Activated T-cell treated with anti-CD3 and anti-CD28 coated beads, Interleukin-2, amount 50 U/mL, for 24 hours (primary cell): ENCODE data around the gene KCNH2.
A peak's percentile ranks its signal among the peaks of the same experiment; 100 is the strongest.

ENCODE experiments used
- DNase-seq: peaks from one replicate; pipeline ENCODE4 v3.0.0-alpha.2; 2020
- H3K27ac Mint-ChIP-seq: 2 replicates; pipeline ENCODE4 v1.8.0; 2020; ENCODE audit warnings: mild to moderate bottlenecking, mixed read lengths
- H3K27me3 Mint-ChIP-seq: 2 replicates; pipeline ENCODE4 v1.8.0; 2020; ENCODE audit warnings: mixed read lengths
- H3K36me3 Mint-ChIP-seq: 2 replicates; pipeline ENCODE4 v1.8.0; 2020; ENCODE audit warnings: low read depth, mixed read lengths
- H3K4me1 Mint-ChIP-seq: 2 replicates; pipeline ENCODE4 v1.8.0; 2020; ENCODE audit warnings: low read depth, mixed read lengths
- H3K4me3 Mint-ChIP-seq: 2 replicates; pipeline ENCODE4 v1.8.0; 2020; ENCODE audit warnings: mild to moderate bottlenecking, moderate library complexity, mixed read lengths
- H3K9me3 Mint-ChIP-seq: 2 replicates; pipeline ENCODE4 v1.8.0; 2020; ENCODE audit warnings: mixed read lengths

The KCNH2 gene

DNA sequence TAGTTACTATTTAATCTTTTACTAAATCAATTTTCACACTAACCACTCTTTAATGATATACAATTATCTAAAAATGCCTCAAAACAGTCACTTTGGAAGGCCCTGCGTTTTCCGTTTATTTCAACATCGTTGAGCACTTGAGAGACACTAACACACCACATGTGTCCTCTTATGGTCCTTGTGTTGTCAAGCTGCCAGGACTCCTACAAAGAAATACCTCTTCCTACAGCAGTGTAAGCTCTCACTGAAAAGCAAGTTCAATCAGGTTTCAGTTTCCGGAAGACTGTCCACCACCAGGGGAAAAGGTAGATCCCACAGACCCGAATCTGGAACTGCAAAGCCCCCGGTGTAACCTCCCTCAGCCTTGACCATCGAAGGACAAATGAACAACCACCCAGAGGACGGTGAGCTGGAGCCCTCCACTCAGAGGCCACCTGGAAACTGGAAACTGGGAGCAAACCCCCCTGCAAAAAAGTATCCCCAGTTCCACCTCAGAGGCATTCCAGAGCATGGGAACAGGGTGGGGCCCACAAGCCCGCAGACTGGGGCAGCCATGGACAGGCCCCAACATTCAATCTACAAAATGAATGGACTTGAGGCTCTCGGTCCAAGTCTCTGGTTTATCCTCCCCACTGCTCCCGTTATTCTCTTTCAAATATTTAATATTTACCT is 37.6 kb downstream of the KCNH2 start:
- DNase-seq: peak; percentile 22
- Mint-ChIP-seq H3K27me3 (no peaks in the 10 kb centered on the region), H3K9me3 (no peaks in the 10 kb centered on the region), H3K4me1 (peaks cover 43% of the 10 kb centered on the region), H3K27ac (no peak overlapping the region), H3K4me3 (no peak overlapping the region), H3K36me3 (no peaks in the 10 kb centered on the region)

DNA sequence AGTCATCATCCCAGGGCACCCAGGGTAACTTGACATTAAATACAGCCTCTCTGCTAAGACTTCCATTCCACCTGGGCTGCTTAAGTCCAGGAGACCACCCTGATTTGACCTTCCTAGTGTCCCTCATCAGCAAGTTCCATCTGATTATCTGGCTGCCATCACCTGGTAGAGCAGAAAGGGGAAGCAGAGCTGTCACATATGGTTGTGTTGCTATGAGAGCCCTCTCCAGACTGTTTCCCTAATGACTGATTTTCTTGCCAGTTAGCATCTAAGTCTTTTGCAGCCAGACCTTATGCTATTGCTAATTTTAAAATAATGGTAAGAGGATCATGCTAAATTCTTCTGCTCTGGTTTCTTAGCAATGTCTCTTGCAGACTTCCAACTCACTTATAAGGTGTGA is 38.7 kb downstream of the KCNH2 start:
- H3K27me3 Mint-ChIP-seq: no peaks in the 10 kb centered on the region
- DNase-seq: no peak
- peaks cover 43% of the 10 kb centered on the region for H3K4me1 Mint-ChIP-seq
- no peaks in the 10 kb centered on the region for H3K36me3 Mint-ChIP-seq
- no peak overlapping the region for H3K4me3 Mint-ChIP-seq
- H3K9me3 Mint-ChIP-seq: no peaks in the 10 kb centered on the region
- no peak overlapping the region for H3K27ac Mint-ChIP-seq

DNA sequence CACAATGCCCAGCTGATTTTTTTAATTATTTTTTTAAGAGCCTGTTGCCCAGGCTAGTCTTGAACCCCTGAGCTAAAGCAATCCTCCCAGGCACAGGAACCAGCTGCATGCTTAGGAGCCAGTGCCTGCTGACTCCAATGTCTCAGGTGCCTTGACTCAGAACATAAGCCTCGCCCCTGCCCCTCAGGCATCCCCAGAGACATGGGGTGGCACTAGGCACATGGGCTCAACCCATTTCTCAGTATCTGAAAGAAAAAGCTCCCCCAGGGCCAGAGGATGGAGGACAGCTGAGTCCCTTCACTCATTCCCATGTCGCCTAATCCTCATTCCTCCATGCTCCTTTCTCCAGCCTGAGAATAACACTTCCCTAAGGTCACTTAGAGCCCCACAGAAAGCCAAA is 39.1 kb downstream of the KCNH2 start:
- H3K4me3 Mint-ChIP-seq: no peak overlapping the region
- H3K27ac Mint-ChIP-seq: no peak overlapping the region

DNA sequence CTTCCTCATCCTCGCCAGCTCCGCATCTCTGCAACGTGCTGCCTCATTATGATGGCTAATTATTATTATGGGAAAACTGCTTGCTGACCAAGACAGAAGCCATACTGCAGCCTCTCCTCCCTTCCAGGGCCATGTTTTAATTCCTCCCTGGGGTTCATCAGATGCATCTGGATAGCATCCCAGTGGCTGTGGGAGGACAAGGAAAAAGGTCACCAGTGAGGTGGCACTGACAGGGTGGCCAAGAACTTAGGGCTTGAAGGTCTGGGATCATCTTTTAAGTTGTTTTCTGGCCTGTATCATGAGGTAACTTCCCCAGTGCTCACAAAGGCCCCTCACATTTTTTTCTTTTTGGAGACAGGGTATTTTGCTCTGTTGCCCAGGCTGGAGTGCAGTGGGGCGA is 39.6 kb downstream of the KCNH2 start:
- Mint-ChIP-seq H3K27ac (no peak overlapping the region), H3K4me3 (no peak overlapping the region), H3K9me3 (no peaks in the 10 kb centered on the region), H3K27me3 (no peaks in the 10 kb centered on the region), H3K4me1 (peaks cover 43% of the 10 kb centered on the region), H3K36me3 (no peaks in the 10 kb centered on the region)
- DNase-seq: no peak

More for the DNA sequence above, 39.1 kb downstream of the KCNH2 start:
- DNase-seq: peak; percentile 26
- Mint-ChIP-seq H3K9me3 (no peaks in the 10 kb centered on the region), H3K4me1 (peaks cover 43% of the 10 kb centered on the region), H3K27me3 (no peaks in the 10 kb centered on the region), H3K36me3 (no peaks in the 10 kb centered on the region)

DNA sequence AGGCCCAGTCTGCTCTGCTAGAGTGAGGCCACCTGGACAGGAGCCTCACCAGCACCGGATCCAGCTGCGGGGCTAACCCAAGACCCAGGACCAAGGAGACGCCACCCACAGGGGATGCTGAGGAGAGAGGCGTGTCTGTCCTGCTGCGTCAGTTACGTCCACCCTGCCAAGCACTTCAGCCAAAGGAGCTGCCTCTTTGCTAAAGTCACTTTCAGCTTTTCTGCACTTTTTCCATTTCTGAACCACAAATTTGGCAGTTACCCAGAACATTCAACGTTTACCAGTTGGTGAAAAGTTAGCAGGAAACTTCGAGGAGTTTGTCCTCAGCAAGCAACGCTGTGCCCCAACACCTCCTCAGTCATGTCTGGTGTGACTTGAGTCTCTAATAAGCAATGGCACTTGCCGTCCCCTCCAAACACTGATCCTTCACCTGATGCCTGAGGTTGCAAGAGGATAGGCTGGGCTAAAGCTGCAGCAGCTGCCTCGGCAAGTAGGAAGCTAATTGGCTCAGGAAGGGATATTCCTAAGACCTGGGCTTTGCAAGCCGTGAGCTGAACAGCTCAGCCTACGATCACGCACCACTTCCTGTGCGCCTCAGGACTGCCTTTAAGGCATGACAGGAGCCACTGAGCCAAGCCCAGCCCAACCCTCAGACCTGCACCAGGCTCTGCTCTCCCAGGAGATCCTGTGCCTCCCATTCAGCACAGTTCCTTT is 40.1 kb downstream of the KCNH2 start:
- no peaks in the 10 kb centered on the region for H3K27me3 Mint-ChIP-seq
- peak overlapping the region; percentile 15 for H3K27ac Mint-ChIP-seq
- H3K9me3 Mint-ChIP-seq: no peaks in the 10 kb centered on the region
- DNase-seq: peak; percentile 56
- H3K4me1 Mint-ChIP-seq: peaks cover 40% of the 10 kb centered on the region
- H3K4me3 Mint-ChIP-seq: peak overlapping the region; percentile 37
- H3K36me3 Mint-ChIP-seq: no peaks in the 10 kb centered on the region

DNA sequence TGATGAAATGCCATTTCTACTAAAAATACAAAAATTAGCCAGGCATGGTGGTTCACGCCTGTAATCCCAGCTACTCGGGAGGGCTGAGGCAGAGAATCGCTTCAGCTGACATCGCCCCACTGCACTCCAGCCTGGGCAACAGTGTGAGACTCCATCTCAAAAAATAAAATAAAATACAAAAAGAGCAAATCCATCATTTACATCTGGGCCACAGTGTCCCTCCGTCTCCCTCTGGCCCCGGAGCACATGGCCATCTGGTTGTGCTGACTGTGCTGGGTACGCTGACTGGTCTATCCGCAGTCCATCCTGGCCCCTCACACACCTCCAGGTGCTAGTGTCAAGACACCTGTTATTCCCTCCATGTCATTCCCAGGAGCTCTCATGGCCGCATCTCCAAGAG is 42.1 kb downstream of the KCNH2 start:
- DNase-seq: peak; percentile 14
- H3K4me1 Mint-ChIP-seq: peaks cover 26% of the 10 kb centered on the region
- no peaks in the 10 kb centered on the region for H3K9me3 Mint-ChIP-seq
- H3K27me3 Mint-ChIP-seq: no peaks in the 10 kb centered on the region
- no peak overlapping the region for H3K4me3 Mint-ChIP-seq
- H3K36me3 Mint-ChIP-seq: no peaks in the 10 kb centered on the region
- no peak overlapping the region for H3K27ac Mint-ChIP-seq

DNA sequence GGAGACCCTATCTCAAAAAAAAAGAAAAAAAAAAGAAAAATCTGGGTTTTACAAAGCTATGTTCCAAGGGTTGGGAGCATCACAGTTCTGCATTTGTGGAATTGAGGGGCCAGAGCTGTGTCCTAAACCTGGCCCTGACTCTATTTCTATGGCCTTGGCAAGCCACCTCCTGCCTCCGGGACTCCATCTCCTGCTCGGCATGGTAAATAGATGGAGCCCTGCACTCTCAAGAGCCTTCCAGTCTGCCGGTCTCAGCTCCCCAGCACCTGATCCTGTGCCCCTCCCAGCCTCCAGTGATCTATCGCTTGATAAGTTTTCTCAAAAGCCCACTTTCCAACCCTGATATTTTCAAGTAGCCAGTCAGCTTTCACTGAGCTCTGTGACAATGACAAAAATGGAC is 43.0 kb downstream of the KCNH2 start:
- no peak overlapping the region for H3K4me3 Mint-ChIP-seq
- peaks cover 26% of the 10 kb centered on the region for H3K4me1 Mint-ChIP-seq
- no peak overlapping the region for H3K27ac Mint-ChIP-seq
- DNase-seq: peak; percentile 8
- no peaks in the 10 kb centered on the region for H3K9me3 Mint-ChIP-seq
- no peaks in the 10 kb centered on the region for H3K27me3 Mint-ChIP-seq
- no peaks in the 10 kb centered on the region for H3K36me3 Mint-ChIP-seq

DNA sequence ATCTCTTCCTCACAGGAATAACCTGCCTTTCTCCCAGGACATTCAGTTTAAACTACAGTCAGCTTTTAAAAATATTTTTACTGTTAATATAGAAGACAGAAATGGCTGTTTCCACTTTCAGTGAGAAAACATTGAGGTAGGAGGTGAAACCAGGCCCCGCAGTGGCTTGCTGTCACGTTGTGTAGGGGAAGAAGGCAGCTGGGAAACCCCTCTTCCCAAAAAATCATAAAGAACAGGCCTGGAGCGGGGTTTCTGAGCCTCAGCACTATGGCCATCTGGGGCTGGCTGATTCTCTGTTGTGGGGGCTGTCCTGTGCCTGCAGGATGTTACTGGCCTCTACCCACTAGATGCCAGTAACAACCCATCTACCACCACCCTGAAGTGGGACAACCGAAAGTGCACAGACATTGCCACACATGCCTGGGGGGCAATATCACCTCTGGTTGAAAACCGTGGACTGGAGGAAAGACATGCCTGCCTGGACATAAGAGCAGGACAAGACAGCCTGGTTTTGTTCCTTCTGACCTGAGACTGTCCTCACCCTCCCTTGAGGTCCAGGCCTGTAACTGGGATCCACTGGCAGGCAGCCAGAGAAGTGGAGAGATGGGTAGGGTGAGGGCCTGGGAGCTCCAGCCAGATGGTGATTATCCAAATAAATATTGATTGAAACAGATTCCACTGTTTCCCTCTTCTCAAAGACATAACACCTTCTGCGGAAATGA is 43.9 kb downstream of the KCNH2 start:
- Mint-ChIP-seq H3K36me3 (no peaks in the 10 kb centered on the region), H3K27ac (no peak overlapping the region), H3K27me3 (no peaks in the 10 kb centered on the region), H3K9me3 (no peaks in the 10 kb centered on the region), H3K4me3 (no peak overlapping the region), H3K4me1 (peaks cover 23% of the 10 kb centered on the region)
- DNase-seq: peak; percentile 7

DNA sequence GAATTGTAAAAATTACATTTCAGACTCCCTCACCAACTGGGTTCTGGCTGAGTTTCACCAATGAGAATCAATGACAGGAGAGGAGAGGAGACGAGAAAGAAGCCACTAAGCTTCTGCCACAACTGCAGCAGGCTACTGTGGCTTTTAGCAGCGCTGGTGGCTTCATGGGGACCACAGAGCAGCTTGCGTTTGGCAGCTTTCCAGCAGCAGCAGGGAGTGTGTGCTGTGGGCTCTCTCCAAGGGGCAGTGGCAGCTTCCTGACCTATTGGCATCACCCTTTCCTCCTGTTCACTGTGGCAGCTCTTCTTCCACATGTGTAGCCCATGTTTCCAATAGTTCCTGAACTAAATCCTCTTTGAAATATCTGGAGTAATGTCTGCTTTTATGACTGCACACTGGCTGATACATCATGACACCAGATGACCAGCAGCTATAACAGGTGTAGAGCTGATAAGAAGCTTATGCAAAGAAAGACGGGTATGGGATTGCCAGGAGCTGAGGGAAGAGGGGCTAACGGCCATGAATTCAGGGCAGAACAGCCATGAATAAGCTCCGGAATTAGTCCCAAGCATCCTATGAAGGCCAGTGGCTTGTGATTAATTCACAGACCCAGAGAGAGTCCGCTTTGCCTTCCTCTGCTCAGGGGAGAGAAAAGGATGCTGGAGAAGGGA is 46.8 kb downstream of the KCNH2 start:
- Mint-ChIP-seq H3K27ac (no peak overlapping the region), H3K4me1 (peaks cover 5% of the 10 kb centered on the region), H3K4me3 (no peak overlapping the region), H3K27me3 (no peaks in the 10 kb centered on the region), H3K9me3 (no peaks in the 10 kb centered on the region), H3K36me3 (no peaks in the 10 kb centered on the region)
- DNase-seq: peak; percentile 32

DNA sequence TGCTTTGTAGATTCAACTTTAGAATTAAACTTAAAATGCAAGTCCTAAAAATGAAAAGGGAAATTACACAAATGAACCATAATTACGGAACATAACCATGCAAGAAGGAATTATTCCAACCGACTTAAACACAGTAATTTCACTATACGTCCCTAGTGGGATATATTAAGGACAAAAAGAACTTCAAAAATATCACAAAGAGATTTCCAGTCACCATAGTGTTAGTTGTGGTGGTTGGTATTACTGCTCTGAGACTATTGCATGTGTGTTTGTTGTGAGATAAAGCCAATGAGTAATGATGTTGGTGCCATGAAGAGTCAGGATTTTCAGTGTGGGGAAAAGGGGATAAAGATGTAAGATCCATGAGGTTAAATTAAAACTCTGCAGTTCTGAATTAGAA is 49.6 kb downstream of the KCNH2 start:
- no peaks in the 10 kb centered on the region for H3K36me3 Mint-ChIP-seq
- no peak for DNase-seq
- H3K27me3 Mint-ChIP-seq: peaks cover 3% of the 10 kb centered on the region
- no peak overlapping the region for H3K27ac Mint-ChIP-seq
- H3K4me3 Mint-ChIP-seq: no peak overlapping the region
- peaks cover 17% of the 10 kb centered on the region for H3K4me1 Mint-ChIP-seq
- H3K9me3 Mint-ChIP-seq: no peaks in the 10 kb centered on the region

DNA sequence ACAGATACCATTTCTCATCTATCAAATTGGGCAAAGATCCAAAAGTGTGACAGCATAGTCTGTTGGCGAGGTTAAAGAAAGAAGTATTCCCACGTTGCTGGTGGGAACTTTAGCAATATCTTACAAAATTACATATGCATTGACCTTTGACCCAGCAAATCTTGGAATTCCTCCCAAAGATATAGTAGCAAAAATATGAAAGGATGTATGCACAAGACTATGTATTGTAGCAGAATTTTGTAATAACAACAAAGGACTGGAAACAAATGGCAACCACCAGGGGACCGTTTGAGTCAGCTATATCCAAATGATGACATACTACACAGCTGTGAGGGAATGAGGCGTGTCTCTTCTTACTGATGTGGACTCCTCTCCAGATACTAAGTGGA is 50.2 kb downstream of the KCNH2 start:
- Mint-ChIP-seq H3K4me3 (no peak overlapping the region), H3K4me1 (peaks cover 22% of the 10 kb centered on the region), H3K36me3 (no peaks in the 10 kb centered on the region), H3K9me3 (no peaks in the 10 kb centered on the region), H3K27me3 (peaks cover 3% of the 10 kb centered on the region), H3K27ac (no peak overlapping the region)
- no peak for DNase-seq

DNA sequence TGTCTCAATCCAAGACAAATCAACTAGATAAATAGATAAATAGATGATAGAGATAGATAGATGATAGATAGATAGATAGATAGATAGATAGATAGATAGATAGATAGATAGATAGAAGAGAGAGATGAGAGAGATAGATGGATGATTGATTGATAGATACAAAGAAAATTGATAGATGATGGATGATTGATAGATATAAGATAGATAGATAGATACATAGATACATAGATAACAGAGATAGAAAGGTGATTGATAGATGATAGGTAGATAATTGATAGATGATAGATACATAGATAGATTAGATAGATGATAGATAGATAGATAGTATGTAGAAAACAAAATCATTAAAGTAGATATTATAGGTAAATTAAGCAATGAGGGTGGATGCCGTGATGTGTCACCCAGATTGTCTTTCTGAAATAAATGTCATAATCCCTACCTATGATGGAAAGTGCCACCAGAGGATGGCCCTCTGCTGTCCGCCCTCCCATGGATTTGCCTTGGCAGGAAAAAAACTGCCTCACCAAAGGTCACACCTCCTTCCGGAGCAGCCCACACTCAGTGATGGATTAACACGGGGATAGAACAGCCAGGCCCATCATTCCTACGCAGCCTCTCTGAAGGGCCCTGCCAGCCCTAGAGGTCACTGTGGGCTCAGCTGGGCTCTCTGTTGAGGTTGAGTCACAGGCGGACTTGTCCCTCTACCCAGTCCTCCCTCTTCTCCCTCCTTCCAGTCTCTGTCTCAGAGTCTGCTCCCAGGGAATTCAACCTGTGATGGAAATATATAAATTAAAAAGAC is 50.8 kb downstream of the KCNH2 start:
- H3K36me3 Mint-ChIP-seq: no peaks in the 10 kb centered on the region

DNA sequence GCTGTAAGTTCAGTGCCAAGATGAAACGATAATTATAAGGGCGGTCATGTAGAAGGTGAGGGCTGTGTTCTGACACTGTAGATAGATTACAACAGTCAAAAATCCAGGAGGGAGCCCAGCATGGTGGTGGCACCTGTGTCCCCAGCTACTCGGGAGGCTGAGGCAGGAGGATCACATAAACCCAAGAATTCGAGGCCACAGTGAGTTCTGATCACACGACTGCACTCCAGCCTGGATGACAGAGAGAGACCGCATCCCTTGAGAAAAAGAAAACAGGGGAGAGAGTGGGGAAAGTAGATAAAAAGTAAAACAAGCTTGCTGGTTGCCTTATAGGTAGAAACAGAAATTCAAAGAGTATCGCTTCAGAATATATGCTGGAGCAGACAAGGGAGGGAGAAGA is 52.1 kb downstream of the KCNH2 start:
- H3K36me3 Mint-ChIP-seq: no peaks in the 10 kb centered on the region
- H3K4me1 Mint-ChIP-seq: peaks cover 20% of the 10 kb centered on the region
- peaks cover 3% of the 10 kb centered on the region for H3K27me3 Mint-ChIP-seq
- no peak overlapping the region for H3K27ac Mint-ChIP-seq
- H3K9me3 Mint-ChIP-seq: no peaks in the 10 kb centered on the region
- no peak overlapping the region for H3K4me3 Mint-ChIP-seq
- DNase-seq: no peak

More for the DNA sequence above, 50.8 kb downstream of the KCNH2 start:
- peaks cover 3% of the 10 kb centered on the region for H3K27me3 Mint-ChIP-seq
- no peak overlapping the region for H3K4me3 Mint-ChIP-seq
- no peak for DNase-seq
- no peak overlapping the region for H3K27ac Mint-ChIP-seq
- peaks cover 24% of the 10 kb centered on the region for H3K4me1 Mint-ChIP-seq
- no peaks in the 10 kb centered on the region for H3K9me3 Mint-ChIP-seq

DNA sequence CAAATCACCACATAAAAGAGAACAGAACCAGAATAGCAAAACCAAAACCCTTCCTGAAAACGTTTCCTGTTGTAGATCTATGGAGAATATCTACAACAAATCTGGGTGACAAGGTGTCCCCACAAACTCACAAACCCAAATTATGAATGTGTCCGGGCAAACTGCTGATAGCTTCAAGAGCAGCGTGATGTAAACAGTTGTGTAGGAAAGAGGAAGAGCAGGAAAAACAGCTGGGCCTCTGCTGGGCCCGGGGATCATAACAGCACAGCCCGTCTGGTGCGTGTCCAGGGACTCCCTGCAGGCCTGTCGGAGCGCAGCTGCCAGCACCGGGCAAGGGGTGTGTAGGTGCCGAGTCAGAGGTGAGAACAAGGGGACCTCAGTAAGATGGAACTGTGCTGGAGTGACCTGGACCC is 53.7 kb downstream of the KCNH2 start:
- DNase-seq: no peak
- H3K9me3 Mint-ChIP-seq: no peaks in the 10 kb centered on the region
- peaks cover 19% of the 10 kb centered on the region for H3K4me1 Mint-ChIP-seq
- peaks cover 5% of the 10 kb centered on the region for H3K27me3 Mint-ChIP-seq
- H3K36me3 Mint-ChIP-seq: no peaks in the 10 kb centered on the region
- H3K4me3 Mint-ChIP-seq: no peak overlapping the region
- no peak overlapping the region for H3K27ac Mint-ChIP-seq
